NCI-H1105 (cell line): Measurements from ENCODE around the gene KRTAP10-3.
"Not testable (repeated sequence)": the region's sequence is repeated elsewhere in the genome, so short reads cannot be mapped to it uniquely, and the experiment has no call there.

Experiments used
- DNase-seq: peaks from one replicate; lab custom pipeline; 2025; lab: John Stamatoyannopoulos, UW

Gene KRTAP10-3

DNA sequence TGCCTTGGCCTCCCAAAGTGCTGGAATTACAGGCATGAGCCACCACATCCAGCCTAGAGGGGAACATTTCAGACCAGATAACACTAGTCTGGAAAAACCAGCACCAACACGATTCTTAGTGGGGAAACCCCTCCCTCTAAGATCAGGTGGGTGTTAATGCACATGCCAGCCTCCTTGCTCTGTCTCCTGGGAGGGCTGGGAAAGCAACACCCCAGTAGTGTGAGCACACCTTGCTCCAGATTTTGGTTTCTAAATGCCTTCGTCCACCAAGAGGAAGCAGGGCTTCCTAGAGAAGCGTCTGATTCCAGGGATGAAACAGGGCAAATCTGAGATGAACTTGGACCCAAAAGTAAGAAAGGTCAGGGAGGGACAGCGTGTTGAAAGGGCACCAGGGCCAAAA lies 12.7 kb upstream of the KRTAP10-3 start:
- no peak for DNase-seq

DNA sequence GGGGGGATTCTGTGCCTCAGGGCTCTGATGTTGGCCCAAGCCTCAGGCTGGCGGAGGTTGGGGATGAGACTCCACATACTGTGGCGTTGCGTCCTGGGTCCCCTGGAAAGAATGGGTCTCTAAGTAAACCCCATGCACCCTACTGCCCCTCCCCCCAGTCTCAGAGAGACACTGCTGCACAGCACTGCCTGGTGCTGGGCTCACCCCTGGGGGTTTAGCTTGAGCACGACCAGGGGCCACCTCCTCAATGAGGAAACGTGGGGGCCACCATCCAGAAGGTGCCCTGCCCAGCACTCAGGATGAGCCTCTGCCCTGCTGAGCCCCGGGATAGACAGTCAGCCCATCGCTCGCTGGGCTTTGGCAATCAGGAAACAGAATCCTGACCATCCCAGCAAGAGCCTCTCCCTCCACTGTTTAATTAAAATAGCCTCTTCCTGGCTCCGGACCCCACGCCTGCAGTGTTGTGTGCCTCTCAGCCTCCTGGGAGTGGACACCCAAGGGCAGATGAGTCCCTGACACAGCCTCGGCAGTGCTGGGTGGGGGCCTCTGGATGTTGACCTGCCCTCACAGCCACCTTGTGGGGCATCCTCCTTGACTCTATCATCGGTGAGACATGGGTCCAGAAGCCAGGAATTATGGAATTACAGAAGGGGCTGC lies 11.4 kb upstream of the KRTAP10-3 start:
- no peak for DNase-seq

DNA sequence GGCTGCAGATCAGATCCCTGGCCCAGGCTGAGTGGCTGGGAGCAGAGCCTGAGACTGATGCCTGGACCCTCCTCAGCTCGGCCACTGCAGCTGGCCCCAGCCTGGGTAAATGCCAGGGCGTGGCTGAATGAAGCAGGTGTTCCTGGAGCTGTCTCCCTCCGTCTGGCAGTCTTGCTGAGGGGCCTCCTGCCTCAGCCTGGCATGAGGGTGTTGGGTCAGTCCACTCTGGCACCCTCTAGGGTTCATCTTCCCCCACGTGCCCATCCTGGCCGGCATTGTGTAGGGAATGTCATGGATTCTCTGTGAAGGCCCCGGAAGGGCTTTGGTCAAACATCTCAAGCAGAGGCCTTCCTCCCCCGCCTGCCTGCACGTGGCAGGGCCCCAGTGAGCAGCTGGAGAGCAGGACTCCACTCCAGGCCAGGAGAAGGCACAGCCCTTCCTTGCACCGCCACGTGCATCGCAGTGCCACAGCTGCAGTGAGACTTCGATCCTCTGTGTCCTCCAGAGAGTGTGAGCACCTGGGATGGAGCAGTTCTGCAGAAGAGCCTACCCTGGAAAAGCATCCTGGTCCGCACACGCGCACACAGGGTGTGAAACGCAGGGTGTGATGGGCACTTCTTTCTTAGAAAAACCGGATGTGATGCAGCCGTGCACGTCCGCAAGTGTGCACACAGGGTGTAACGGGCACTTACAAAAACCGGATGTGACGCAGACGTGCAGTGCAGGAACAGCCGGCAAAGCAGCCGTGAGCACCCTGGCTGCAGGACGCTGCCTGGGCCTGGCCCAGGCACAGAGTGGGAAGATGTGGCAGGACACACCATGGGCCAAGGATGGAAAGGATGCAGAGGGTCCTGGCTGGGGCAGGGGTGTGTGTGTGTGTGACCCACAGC lies 10.3 kb upstream of the KRTAP10-3 start:
- DNase-seq, result no peak

DNA sequence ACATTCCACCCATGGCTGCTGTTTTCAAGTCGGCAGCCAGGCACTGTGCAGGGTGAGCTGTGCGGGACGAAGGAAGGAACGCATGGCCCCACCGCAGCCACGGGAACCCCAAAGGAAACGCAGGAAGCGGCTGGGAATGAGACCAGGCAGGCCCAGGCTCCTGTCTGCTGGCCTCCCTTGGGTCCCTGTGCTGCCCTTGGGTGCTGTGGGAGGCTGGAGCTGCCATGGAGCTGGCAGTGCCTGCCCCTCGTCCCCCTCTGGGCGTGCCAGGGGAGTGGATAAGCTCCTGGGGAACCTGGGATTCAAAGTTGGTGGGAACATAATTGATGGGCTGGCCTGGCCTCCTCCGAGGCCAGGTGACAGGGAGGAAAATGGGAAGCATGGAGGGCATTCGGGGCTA lies 9.7 kb upstream of the KRTAP10-3 start:
- no peak for DNase-seq

DNA sequence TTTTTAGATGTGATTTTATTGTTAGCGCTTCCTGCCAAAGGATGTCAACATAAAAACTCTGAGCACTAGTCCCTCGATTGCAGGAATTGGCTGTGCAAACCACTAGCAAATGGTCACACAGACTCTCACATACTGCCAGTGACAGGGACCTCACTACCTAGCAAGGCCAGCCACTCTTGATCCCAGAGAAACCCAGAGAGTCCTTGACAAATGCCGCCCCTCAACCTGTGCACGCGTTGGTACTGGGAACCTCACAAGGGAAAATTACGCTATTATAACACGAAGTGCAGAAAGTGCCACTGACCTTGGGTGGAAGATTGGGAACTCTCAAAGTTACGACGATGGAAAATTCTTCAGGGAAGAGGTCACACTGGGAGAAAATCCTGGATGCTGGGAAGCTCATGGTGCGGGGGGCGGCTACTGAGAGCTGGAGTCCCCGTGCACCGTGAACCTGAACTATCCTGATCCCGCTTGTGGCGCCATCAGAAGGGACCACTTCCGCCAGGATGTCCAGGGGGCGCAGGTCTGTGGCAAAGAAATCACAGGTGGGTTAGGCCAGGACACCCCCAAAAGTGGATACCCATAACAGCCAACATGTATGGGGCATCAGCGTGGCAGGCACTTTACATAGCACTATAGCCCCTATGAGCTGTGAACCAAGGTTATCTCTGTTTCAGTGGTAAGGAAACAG lies 9.0 kb upstream of the KRTAP10-3 start:
- DNase-seq, result no peak

DNA sequence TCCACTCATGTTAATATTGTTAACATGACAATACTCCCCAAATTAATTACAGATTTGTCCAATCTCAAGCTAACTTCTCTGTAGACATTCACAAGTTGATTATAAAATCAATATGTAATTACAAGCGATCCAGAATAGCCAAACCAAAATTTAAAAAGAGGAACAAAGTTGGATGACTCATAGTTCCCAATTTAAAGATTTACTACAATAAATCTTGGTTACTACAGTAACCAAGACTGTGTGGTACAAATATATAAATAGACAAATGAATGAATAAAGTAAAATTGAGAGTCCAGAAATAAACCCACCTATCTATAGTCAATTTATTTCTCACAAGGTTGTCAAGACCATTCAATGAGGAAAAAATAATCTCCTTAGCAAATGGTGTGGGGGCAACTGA lies 7.8 kb upstream of the KRTAP10-3 start:
- no peak for DNase-seq

DNA sequence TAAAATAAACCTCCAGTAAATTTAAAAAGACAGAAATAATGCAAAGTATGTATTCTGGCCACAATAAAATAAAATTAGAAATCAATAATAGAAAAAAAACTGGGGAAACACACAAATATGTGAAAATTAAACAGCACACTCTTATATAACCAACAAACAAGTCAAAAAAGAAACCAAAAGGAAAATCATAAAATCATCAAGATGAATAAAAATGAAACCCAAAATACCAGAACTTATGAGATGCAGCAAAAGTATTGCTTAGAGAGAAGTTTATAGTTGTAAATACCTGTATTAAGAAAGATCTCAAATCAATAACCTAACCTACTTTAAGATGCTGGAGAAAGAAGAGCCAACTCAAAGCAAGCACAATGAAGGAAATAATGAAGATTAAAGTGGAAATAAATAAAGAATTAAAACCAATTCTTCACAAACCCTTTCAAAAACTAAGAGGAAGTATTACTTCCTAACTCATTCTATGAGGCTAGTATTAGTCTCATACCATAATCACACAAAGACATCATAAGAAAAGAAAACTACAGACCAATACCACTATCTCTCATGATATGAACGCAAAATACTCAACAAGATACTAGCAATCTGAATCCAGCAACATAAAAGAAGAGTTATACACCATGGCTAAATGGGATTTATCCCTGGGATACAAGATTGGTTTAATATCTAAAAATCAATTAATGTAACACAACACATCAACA lies 6.4 kb upstream of the KRTAP10-3 start:
- no peak for DNase-seq

DNA sequence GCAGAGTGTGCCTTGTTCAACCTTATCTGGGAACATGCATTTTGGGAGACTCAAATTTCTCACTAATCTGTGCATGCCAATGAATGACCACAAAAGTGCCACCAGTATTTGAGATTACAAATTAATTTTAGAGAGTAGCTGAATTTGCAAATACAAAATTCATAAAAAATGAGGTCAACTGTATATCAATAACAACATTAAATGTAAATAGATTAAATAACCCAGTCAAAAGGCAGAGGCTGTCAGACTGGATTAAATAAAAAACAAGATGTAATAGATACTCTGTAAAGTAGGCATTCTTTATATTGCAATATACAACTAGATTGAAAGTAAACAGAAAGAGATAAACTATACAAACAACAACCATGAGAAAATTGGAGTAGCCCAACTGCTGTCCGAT lies 5.5 kb upstream of the KRTAP10-3 start:
- DNase-seq, result no peak

DNA sequence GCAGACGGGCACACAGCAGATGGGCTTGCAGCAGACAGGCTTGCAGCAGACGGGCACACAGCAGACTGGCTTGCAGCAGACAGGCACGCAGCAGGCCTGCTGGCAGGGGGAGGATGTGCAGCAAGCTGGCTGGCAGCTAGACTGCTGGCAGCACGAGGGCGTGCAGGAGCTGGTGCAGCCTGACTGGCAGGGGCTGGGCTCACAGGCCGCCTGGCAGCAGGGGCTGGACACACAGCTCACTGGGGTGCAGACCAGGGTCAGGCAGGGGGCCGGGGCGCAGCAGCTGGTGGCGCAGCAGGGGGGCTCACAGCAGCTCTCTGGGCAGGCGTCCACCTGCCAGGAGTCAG lies 293 bp downstream of the KRTAP10-3 start:
- not testable (repeated sequence) for DNase-seq

DNA sequence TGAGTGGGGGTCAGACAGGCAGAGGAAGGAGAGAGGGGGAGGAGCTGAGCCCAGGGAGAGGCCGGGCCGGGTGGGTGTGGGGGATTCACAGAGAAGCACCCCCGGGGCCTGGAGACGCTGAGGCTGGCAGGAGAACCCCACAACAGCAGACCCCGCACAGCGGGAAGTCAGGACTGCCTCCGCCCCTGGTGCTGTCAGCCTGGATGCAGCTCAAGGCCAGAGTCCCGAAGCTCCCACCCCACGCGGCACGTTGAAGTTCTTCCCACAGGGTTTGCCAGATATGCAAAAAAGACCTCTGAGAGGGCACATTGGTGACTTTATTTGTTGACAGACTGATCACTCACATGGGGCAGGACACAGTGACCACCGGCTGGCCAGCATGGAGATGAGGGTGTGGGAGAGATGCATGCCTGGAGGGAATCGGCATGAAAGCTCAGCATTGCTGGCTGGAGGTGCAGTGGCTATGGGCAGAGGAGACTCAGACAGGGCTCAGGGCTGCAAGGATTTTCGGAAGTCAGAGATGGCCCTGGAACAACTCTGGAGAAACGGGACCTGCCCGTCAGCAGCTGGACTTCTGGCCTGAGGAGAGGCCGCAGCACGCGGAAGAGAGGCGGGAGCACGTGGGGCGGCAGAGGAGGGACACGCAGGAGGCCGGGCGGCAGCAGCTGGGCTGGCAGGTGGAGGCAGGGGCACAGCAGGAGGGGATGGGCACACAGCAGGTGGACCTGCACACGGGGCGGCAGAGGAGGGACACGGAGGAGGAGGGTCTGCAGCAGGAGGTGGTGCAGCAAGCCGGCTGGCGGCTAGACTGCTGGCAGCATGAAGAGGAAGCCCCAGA lies 885 bp downstream of the KRTAP10-3 start:
- no peak for DNase-seq

DNA sequence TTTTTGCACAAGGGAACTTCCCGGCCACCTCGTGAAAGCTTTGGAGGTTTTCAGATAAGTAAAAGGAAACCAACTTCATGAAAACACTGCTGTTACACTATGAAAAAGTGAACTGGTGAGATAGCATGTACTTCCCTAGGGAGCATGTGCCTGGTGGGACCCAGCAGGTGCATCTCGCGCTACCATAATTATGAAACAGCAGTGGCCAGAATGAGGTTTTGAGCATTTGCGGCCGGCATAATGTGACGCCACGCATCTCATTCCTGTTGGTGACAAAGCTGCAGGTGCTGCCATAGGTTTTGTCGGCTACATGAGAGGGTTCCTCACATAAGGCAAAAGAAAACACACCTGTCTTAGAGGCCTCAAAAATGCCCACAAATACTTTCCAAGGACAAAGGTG lies 1.7 kb downstream of the KRTAP10-3 start:
- DNase-seq, result peak; percentile 22

DNA sequence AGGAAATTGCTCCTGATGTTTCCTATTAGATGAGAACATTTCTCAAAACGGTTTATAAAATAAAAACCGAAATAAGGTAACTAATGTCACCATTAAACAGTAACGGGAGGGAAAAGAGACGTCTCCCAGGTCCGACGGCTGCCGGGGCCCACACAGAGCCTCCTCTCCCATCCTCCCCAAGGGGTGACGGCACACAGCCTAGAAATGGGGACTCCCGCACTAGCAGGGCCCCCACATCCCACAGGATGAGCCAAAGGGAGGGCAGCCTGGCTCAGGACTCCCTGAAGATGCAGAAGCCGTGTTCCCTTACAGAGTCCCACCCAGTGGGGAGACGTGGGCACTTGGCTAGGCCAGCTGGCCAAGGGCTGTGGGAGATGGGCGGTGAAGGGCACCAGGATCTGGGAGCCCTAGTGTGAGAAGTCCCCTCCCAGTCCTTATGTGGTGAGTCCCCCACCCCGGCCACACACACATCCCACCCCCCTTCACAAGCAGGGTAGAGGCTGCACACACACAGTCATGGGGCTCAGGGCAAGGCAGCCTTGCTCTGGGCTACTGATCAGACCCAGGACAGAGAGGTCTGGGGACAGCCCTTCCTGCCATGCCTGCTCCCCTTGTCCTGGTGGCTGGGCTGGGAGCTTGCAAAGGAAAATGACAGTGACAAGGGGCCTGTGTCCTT lies 3.3 kb downstream of the KRTAP10-3 start:
- no peak for DNase-seq

DNA sequence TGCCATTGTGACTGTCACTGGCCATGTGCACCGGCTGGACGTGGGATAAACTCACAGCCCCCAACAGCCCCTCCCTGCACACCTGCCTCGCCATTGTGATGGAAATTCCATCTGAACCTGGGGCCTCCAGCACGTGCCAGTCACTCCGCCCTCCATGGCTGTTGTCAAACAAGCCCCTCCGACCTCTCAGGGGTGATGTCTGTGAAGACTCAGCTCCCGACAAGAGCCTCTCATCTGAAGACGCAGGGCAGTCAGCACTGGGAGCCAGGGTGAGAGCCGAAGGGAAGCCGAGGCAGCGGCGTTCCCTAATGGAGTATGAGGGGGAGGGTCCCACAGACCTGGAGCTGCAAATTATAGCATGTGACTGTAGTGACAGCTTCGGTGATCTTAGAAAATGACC lies 5.9 kb downstream of the KRTAP10-3 start:
- no peak for DNase-seq

DNA sequence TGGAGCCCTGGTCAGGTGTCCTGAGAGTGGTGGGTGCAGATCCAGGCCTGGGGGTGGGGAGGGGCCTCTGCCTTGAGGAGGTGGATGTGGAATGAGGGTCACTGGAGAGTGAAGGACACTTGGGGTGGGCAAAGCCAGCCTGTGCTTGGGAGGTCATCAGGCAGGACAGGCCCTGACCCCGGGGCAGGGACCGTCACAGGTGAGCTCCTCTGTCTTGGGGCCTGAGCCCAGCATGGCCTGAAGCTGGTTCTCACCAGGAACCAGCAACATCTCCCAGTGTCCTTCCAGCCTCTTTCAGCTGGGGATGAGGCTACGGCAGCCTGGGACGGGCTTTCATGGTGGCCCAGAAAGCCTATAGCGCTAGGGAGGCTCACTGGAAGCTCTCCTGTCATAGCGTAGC lies 6.5 kb downstream of the KRTAP10-3 start:
- no peak for DNase-seq

DNA sequence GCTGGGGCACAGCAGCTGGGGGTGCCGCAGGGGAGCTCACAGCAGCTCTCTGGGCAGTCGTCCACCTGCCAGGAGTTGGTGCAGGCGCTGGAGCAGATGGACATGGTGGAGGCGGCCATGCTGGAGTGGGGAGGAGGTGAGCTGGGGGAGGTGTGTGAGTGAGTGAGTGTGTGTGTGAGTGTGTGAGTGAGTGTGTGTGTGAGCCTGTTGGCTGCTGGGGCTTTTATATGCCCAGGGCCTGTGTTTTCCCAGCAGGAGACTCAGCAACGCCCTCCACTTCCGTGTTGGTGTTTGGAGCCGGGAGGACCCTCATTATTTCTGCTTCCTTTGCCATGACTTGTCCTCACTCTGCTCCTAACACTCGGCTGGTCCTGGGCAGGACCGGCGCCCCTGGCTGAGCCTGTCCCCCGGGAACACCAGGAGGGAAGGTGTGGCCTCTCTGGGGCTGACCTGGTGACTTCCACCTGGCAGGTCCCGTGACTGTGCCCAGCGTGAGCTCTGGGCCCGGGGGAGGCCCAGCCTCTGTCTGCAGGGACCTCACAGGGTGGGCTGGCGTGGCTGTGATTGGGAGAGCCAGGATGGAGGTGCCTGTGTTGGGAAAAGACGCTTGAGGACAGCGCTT lies 7.1 kb downstream of the KRTAP10-3 start, which contains the start of gene KRTAP10-2:
Gene KRTAP10-2 (minus strand): TSS at position 166 of the 622 bp plus-strand sequence. CDS start 47 bp downstream, at position 119.
- no peak for DNase-seq

DNA sequence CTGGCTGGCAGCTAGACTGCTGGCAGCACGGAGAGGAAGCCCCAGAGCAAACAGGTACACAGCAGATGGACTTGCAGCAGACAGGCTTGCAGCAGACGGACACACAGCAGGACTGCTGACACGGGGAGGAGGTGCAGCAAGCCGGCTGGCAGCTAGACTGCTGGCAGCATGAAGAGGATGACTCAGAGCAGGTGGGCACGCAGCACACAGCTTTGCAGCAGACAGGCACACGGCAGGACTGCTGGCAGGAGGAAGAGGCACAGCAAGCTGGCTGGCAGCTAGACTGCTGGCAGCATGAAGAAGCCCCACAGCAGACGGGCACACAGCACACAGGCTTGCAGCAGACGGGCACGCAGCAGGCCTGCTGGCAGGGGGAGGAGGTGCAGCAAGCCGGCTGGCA lies 7.8 kb downstream of the KRTAP10-3 start:
- DNase-seq, result no peak

DNA sequence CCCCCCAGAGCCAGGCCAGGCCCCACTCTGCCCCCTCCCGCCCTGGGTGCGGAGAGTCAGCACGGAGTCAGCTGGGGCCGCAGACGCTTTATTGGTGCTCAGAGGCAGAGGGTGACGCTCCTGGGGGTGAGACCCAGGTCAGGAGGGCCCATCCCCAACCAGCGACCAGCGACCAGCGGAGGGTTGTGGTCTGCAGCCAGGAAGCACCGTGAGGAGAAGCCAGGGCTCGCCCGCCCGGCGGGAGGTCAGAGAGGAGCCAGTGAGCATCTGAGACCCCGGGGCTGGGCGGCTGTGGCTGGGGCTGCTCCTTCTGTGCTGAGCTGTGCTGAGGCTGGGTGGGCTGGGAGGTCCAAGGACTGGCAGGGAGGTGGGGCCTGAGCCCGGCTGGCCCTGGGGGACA lies 8.3 kb downstream of the KRTAP10-3 start:
- not testable (repeated sequence) for DNase-seq

DNA sequence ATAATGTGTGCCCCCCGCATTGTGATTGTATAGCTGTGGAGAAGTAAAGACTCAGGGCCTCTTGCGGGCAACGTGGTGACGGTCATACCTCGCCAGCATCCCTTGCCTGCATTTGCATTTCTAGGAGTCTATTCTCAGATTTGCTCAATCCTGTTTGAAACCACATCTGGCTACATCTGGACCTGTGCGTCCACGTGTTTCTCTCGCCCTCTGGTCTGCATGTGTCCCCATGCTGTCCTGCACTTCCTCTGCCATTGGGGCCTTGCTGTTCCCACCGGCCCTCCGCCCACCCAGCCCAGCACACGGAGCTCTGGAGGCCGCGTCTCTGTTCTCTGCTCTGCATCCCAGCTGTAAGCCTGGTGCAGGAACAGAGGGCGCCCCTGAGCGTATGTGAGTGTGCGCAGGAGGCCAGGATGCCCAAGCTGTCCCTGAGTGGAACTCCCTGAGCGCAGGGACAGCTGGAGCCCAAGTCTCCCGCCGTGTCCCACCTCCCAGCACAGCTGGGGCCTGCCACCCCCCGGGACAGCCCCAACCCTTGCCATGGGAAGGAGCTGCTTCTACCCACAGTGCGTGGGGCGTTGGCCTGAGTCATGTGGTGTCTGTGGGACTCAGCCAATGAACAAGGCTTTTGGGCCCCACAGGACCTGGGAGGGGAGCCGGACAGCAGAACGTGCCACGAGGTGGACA lies 8.9 kb downstream of the KRTAP10-3 start:
- no peak for DNase-seq

DNA sequence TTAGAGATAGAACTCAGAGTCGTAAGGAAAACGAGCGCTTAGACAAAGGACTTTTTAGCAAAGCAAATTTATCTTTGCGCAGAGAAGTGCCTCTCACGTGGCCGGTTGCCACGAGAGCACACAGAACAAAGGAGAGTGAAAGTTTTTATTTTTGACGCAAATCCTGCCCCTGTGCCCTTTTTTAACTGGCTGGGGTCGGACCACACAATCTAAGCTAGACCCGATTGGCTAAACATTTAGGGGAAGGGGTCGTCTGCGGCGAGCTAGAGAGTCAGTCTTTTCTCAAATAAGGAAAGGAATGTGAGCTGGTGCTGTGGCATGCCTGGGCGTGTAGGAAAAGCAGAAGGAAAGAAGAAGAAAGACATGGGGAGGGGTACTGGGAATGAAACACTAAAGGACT lies 9.7 kb downstream of the KRTAP10-3 start:
- DNase-seq, result no peak

DNA sequence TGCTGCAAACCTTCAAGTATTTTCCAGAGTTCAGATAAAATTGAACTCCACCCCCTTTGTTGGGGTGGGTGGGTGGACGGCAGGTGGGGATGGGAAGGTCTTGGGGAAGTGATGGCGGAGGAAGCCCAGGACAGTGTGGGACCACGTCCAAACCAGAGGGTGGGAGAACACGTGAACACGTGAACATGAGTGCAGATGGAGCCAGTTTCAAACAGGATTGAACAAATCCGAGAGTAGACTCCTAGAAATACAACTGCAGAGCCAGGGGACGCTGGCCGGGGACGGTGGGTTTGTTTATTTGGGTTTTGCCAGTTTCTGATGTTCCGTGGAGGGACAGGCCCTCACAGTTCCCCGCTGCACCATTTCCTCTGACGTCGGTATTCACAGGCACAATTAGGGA lies 10.2 kb downstream of the KRTAP10-3 start:
- no peak for DNase-seq
